IPS-20b (cell line): ENCODE measurements around the gene CANT1.

ENCODE experiments used
- H3K27ac ChIP-seq: one replicate; pipeline ENCODE4 v1.5.1; 2013; ENCODE audit warnings: low read length
- H3K27me3 ChIP-seq: 2 replicates; pipeline ENCODE4 v1.6.1; 2013; ENCODE audit warnings: mild to moderate bottlenecking, low read length, inconsistent platforms; ENCODE audit not compliant: insufficient read depth
- H3K36me3 ChIP-seq: 2 replicates; pipeline ENCODE4 v1.6.1; 2013; ENCODE audit warnings: low read depth, mild to moderate bottlenecking, inconsistent platforms, low read length, moderate library complexity; ENCODE audit not compliant: insufficient read depth
- H3K4me1 ChIP-seq: 2 replicates; pipeline ENCODE4 v1.6.1; 2013; ENCODE audit warnings: mild to moderate bottlenecking, control low read depth, inconsistent platforms, low read length, moderate library complexity; ENCODE audit not compliant: insufficient read depth
- H3K4me3 ChIP-seq: 2 replicates; pipeline ENCODE4 v1.5.1; 2013; ENCODE audit warnings: mild to moderate bottlenecking, low read length, inconsistent platforms
- H3K9ac ChIP-seq: 2 replicates; pipeline ENCODE4 v1.6.1; 2013; ENCODE audit warnings: low read depth, mild to moderate bottlenecking, inconsistent platforms, low read length, moderate library complexity
- H3K9me3 ChIP-seq: 2 replicates; pipeline ENCODE4 v1.6.1; 2013; ENCODE audit warnings: mild to moderate bottlenecking, low read depth, low read length, inconsistent platforms; ENCODE audit not compliant: insufficient read depth

Gene CANT1

DNA sequence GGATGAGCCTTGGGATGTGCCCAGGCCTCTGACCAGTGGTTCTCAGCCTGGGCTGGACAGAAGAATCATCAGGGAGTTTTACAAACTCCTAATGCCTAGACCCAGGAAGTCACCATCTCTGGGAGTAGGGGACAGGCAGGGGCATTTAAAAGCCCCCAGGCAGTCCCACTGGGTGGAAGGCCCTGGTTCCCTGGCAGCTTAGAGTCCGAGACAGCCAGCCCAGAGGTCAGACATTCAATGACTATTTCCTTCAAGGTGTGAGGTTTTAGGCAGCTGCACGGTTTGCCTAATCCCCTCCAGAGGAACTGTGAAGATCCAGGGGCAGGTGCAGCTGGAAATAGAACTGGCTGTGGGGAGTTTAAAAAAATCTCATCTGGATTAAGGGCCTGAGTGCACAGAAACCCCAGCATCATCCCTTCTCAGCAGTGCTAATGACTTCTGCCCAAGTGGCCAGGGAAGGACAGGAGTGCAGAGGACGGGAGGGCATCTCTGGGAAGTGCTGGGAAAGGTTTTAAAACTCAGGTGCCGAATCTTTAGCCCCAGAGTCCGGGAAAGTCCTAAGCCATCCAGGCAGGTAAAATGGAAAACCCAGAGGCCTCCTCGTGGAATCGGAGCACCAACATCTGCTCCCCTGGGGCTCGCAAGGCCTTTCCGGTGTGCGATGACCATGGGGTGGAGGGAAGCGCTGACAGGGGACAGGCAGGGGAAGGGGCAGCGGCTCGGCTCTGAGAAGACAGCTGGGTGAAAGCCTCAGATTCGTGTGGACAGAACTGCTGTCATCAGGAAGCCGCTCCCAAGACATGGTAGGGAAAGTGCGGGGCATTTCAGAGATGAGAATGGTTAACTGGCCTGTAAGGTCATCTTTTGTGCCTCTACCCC is 28.3 kb downstream of the CANT1 start:
- Histone ChIP-seq H3K9me3 (no peaks in the 10 kb centered on the region), H3K36me3 (no peaks in the 10 kb centered on the region), H3K4me3 (no peak overlapping the region), H3K4me1 (peaks cover 3% of the 10 kb centered on the region), H3K27me3 (no peaks in the 10 kb centered on the region; the same call in 1 of the 2 replicates), H3K27ac (no peak overlapping the region), H3K9ac (no peak overlapping the region)

DNA sequence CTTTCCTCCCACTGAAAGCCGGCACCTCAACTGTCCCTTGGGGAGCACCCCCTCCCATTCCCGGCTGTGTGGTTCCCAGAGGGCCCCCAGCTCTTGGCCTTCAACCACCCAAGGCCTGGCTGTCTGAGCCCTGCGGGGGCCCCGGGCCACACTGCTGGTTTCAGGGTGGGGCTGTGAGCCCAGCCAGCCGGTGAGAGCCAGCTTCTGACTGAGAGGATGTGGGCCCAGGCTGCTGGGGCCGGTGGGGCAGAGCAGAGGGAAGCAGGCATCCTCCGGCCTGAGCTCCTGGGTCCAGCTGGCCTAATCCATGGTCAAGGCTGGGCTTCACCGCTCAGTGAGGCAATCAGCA is 29.0 kb downstream of the CANT1 start:
- Histone ChIP-seq H3K9me3 (no peaks in the 10 kb centered on the region), H3K36me3 (no peaks in the 10 kb centered on the region), H3K9ac (no peak overlapping the region), H3K27ac (no peak overlapping the region), H3K27me3 (no peaks in the 10 kb centered on the region), H3K4me3 (no peak overlapping the region), H3K4me1 (no peaks in the 10 kb centered on the region)

DNA sequence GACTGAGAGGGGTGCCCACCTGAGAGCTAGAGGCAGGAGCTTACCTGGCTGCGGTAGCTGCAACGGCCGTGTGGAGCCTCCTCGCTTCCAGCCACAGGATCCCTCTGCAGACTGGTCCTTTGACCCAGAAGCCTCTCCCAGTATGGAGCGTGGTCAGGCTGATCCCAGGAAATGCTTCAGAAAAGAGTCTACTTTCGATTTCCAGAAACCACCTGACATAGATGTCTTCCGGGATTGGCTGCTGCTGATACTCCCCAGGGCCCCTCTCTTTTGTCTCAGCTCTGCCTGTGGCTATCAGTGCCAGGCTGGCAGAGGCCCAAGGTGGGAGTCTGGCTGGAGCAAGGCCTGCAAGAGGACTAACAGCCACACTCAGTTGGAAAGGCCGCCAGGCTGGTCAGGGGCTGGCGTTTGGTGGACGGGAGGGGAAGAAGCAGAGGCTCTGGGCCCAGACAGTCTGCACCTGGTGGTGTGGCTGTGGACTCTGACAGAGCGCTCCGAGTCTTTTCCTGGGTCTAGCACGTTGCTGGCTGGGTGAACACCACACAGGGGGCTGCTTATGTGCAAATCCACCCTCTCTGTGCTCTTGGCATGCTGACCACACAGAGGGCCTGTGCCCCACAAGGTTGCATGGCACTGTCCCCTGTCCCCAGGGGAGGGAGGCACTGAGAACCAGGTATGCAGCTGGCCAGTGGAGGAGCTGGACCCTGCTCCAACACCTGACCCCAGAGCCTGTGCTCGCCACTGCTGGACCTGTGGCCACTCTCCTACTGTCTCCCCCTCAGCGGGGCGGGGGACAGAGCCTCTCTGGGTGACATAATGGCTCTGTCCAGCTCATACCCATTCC is 29.6 kb downstream of the CANT1 start, which contains the start of gene LGALS3BP:
LGALS3BP (minus strand) TSS at position 144 of the 844 bp plus-strand sequence. CDS start 2,732 bp downstream, outside the sequence.
- no peak within 1 kb of the TSS for H3K27ac ChIP-seq
- H3K4me1 ChIP-seq = no peaks in the 10 kb centered on the region
- H3K4me3 ChIP-seq = peak within 1 kb of the TSS; percentile 29; the same call in 1 of the 2 replicates
- no peaks in the 10 kb centered on the region for H3K27me3 ChIP-seq
- peak within 1 kb of the TSS; percentile 59; the same call in 1 of the 2 replicates for H3K9ac ChIP-seq
- H3K9me3 ChIP-seq = no peaks in the 10 kb centered on the region
- H3K36me3 ChIP-seq = no peaks in the 10 kb centered on the region

DNA sequence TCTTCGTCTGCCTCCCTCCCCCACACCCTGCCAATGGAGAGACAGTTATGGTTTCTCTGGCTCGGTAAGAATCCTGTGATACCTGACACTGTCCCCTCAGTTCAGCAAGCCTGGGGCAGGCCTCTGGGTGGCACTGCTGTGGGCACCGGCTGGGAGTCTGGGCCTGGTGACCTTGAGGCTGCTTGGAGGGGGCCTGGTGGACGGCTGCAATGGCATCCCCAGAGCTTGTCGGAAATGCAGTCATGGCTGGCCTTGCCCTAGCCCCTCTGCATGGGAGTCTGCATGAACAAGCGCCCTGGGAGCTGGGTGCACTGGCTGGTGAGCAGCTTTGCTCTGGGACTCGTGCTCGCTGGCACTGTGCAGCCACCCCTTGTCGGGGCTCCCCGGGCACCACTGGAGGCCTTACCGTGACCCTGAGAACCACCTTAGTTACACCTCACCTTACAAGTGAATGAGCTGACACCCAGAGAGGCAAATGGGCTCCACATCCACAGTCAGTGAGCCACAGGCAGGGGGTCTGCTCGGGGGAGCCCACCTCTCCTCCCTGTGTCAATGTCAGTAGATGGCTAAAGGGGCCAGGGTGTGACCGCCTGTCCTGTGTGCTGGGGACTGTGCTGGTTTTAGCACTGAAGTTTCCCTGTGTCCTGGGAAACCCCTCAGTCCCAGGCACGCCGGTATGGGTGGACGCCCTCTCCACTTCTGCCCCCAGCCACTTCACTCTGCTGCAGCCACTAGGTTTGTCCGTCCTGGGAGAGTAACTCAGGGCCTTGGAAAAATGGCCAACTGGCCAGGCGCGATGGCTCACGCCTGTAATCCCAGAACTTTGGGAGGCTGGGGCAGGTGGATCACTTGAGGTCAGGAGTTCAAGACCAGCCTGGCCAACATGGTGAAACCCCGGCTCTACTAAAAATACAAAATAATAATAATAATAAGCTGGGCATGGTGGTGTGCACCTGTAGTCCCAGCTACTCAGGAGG is 31.3 kb downstream of the CANT1 start:
- Histone ChIP-seq H3K9ac (no peak overlapping the region), H3K4me1 (no peaks in the 10 kb centered on the region), H3K36me3 (no peaks in the 10 kb centered on the region), H3K27ac (no peak overlapping the region), H3K9me3 (no peaks in the 10 kb centered on the region), H3K27me3 (no peaks in the 10 kb centered on the region), H3K4me3 (no peak overlapping the region)

DNA sequence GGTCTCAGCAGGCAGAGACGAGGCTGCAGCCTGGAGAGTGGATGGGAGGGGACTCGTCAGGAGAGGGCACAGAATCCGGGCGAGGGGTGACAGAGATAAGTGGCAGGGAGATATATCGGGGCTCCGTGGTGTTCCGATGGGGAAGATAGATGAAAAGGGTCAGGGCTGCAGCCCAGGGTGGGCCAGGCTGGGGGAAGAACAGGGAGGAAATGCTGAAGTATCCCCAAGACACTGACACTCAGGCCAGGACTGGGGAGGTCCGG is 32.0 kb downstream of the CANT1 start:
- Histone ChIP-seq H3K4me3 (no peak overlapping the region), H3K27ac (no peak overlapping the region), H3K36me3 (no peaks in the 10 kb centered on the region), H3K4me1 (no peaks in the 10 kb centered on the region), H3K9me3 (no peaks in the 10 kb centered on the region), H3K27me3 (no peaks in the 10 kb centered on the region), H3K9ac (no peak overlapping the region)

DNA sequence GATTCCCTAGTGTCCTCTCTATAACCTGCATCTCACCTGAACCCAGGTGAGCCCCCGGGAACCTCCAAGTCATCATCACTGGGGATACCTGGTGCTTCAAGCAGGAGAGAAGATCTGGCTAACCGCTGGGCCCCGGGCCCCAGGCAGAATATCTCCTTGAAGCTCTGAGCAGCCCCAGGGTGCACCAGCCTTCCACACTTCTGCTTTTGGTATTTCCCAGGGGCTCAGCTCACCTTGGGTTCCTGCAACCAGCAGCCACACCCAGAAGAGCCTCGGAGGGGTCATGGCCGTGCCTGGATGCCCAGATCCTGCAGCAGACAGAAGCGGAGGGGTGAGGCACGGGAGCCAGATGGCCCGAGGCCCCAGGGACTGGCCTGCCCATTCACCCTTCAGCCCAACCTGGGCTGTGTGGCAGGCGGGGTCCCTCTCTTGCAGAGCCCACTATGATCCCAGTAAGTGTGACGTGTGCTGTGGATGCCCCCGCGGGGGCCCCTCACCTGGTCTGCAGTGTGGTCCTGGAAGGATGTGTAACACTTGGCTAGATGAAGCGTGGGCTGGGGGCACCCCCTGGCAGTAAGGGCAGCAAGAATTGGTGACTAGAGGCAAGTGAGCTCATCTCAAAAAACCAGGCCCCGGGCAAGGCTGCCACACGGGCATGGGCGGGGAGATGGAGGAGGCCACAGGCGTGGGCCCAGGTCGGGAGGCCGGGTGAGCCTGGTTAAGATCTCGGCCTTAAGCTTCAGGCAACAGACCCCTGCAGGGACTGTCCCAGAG is 32.5 kb downstream of the CANT1 start:
- Histone ChIP-seq H3K4me3 (no peak overlapping the region), H3K36me3 (no peaks in the 10 kb centered on the region), H3K9me3 (no peaks in the 10 kb centered on the region), H3K27me3 (no peaks in the 10 kb centered on the region), H3K4me1 (no peaks in the 10 kb centered on the region), H3K27ac (no peak overlapping the region), H3K9ac (no peak overlapping the region)

DNA sequence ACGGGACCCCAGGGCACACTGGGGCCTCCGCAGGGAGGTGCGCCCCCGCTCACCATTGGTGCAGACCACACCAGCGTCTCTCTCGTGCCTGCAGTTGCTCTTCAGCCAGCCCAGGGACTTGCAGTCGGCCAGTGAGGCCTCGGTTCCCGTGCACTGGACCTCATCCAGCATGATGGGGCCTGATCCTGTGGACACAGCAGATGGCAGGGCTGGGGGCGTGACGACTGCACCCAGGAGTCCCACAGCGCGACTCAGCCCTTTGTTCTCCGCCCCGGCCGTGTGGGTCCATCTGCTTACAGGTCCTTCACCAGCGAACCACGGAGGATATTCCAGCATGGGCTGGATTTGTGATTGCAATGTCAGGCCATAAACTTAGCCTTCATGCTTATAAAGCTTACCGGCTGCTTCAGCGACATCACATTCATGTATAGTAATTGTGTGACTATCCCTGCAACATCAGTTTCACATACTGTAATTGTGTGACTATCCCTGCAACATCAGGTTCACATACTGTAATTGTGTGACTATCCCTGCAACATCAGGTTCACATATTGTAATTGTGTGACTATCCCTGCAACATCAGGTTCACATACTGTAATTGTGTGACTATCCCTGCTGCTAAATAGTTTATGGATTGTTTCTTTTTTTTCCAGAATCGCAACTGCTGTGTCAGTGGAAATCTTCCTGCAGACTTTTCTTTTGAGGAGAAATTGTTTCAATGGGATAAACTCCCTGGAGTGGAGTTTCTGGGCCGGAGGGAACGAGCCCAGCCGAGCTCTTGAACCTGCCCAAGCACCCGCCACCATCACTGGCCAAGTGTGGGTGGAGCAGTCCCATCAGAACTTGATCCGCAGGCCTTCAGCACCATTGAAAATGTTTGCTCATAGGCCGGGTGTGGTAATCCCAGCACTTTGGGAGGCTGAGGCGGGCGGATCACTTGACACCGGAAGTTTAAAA is 34.7 kb downstream of the CANT1 start:
- H3K27ac ChIP-seq = no peak overlapping the region
- no peaks in the 10 kb centered on the region for H3K27me3 ChIP-seq
- 0 out of 2 replicates have a peak overlapping the region, but pooled peaks have one; percentile 2 for H3K4me3 ChIP-seq
- H3K9me3 ChIP-seq = no peaks in the 10 kb centered on the region
- H3K9ac ChIP-seq = no peak overlapping the region
- H3K4me1 ChIP-seq = no peaks in the 10 kb centered on the region
- no peaks in the 10 kb centered on the region for H3K36me3 ChIP-seq

DNA sequence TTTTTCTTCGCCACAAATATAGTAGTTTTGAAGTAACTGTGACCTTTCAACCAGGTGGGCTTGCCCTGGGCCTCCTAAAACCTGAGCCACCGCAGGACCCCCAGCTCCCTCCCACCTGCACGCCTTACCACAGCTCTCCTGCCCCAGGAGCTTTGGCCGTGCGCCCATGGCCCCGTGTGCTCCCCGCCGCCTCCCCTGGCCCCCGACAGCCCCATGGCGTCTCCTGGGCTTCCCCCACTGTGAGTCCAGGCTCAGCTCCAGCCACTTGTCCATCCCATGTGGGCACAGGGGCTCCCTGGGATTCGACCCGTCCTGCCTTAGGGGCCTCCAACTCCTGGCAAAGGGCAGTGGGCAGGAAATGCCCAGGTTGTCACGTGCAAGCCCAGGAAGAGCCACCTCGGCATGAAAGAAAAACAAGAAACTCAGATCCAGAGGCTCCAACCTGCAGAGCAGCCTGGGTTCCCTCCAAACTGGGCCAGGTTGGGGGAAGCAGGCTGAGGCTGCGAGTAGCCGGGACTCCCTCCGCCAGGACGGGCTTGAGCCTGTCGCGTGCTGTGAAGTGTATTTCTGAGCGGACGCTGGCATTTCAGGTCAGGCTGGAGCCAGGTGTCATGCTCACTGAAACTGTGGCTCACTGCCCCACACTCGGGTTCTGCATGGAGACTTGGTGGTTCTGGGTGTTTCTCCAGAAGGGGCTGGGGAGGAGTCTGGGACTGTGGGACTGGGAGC is 35.6 kb downstream of the CANT1 start:
- Histone ChIP-seq H3K27ac (no peak overlapping the region), H3K4me3 (no peak overlapping the region), H3K9me3 (no peaks in the 10 kb centered on the region), H3K4me1 (no peaks in the 10 kb centered on the region), H3K36me3 (no peaks in the 10 kb centered on the region), H3K27me3 (no peaks in the 10 kb centered on the region), H3K9ac (no peak overlapping the region)

DNA sequence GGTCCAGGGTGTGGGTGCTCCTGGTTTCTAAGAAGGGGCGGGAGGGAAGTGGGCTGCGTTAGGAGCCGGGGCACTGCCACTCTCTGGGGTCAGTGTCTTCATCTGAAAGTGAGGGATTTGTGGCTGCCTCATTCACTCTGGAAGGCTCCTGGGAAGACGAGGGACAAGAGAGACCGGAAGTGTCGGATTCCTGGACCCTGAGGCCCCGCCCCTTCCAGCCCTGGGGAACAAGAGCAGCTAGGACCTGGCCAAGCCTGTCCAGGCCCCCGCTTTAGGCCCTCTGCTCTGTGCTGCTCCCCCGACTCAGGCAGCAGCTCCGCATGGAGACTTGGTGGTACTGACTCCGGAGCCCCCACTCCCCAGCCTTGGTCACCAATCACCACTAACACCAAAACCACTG is 36.4 kb downstream of the CANT1 start:
- H3K36me3 ChIP-seq = no peaks in the 10 kb centered on the region
- H3K27ac ChIP-seq = no peak overlapping the region
- H3K4me1 ChIP-seq = no peaks in the 10 kb centered on the region
- no peak overlapping the region for H3K4me3 ChIP-seq
- H3K9ac ChIP-seq = no peak overlapping the region; the same call in 1 of the 2 replicates
- no peaks in the 10 kb centered on the region for H3K27me3 ChIP-seq
- no peaks in the 10 kb centered on the region for H3K9me3 ChIP-seq
